Measurements from ENCODE around the gene HAUS5.

HAUS5 gene

DNA sequence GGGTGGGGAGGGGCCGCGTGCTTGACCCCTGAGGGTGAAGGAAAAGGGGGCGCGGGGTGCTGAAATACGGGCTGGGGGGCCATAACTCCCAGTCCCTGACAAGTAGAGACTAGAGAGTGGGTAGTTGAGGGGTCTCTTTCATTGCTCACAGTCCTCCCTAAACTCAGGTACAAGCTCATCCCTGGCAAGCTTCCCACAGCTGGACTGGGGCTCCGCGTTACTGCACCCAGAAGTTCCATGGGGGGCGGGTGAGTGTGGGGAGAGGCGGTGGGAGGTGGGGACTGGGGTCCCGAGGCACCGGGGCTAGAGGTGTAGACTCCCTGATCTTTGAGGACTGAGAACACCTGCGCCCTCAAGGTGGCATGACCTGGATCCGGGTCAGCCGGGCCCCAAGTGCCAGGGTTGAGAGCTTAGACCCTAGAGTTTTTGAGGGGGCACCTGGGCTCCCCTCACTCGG is 30.3 kb downstream of the HAUS5 start:
- peak overlapping the region; percentile 81 to 95 for H3K27ac ChIP-seq
- TF ChIP-seq, protein P1, sequence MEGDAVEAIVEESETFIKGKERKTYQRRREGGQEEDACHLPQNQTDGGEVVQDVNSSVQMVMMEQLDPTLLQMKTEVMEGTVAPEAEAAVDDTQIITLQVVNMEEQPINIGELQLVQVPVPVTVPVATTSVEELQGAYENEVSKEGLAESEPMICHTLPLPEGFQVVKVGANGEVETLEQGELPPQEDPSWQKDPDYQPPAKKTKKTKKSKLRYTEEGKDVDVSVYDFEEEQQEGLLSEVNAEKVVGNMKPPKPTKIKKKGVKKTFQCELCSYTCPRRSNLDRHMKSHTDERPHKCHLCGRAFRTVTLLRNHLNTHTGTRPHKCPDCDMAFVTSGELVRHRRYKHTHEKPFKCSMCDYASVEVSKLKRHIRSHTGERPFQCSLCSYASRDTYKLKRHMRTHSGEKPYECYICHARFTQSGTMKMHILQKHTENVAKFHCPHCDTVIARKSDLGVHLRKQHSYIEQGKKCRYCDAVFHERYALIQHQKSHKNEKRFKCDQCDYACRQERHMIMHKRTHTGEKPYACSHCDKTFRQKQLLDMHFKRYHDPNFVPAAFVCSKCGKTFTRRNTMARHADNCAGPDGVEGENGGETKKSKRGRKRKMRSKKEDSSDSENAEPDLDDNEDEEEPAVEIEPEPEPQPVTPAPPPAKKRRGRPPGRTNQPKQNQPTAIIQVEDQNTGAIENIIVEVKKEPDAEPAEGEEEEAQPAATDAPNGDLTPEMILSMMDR (IDR thresholded peaks at IDR 0.05): no peak
- H3K4me3 ChIP-seq: peak overlapping the region; percentile 90
- no peak for DNase-seq (ENCODE audit: low spot score)

DNA sequence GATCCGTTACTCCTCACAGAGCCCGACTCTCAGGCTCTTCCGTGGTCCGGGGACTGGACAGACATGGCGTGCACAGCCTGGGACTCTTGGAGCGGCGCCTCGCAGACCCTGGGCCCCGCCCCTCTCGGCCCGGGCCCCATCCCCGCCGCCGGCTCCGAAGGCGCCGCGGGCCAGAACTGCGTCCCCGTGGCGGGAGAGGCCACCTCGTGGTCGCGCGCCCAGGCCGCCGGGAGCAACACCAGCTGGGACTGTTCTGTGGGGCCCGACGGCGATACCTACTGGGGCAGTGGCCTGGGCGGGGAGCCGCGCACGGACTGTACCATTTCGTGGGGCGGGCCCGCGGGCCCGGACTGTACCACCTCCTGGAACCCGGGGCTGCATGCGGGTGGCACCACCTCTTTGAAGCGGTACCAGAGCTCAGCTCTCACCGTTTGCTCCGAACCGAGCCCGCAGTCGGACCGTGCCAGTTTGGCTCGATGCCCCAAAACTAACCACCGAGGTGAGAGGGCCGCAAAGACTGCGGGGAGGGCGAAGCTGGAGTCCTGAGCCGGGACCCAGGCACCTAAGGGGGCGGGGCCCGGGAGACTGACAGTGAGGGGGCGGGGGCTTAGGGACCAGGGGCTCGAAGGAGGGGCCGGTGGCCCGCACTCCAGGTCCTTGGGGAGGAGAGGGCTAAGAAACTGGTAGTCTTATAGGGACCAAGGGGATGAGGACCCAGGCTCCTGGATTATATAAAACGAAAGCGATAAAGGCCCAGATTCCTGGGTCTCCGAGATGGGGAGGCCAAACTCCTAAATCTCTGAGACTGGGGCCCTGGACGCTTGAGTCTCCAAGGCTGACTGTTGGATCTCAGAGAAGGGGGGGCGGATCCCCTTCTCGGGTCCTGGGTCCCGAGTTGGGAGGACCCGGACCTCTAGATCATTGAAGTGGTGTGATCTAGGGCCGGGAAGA is 31.0 kb downstream of the HAUS5 start:
- Histone ChIP-seq H3K4me3 (peak overlapping the region; percentile 90), H3K27ac (peak overlapping the region; percentile 81 to 95)
- peak; percentile 89 for DNase-seq (ENCODE audit: low spot score)
- TF ChIP-seq, protein P1 (IDR thresholded peaks at IDR 0.05): no peak

DNA sequence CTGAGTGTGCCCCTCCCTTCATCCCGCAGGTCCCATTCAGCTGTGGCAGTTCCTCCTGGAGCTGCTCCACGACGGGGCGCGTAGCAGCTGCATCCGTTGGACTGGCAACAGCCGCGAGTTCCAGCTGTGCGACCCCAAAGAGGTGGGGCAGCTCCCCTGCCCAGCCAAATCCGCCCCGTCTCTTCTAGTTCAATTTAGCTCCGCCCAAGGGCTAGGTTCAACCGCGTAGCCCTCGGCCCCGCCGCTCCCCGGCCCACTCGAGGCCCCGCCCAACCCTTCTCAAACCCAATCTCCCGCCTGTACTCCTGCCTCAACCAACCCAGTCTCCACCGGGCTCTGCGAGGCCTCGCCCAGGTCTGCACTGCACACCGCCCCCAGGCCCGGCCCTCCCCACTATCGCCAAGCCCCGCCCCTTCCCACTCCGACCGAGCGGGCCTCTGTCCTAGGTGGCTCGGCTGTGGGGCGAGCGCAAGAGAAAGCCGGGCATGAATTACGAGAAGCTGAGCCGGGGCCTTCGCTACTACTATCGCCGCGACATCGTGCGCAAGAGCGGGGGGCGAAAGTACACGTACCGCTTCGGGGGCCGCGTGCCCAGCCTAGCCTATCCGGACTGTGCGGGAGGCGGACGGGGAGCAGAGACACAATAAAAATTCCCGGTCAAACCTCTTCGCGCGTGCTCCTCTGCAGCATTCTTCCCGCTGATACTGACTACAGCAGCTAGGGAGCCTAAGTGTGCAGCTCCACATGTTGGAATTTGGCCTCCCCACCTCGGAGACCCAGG is 31.9 kb downstream of the HAUS5 start:
- peak overlapping the region; percentile 90 for H3K4me3 ChIP-seq
- DNase-seq (ENCODE audit: low spot score): peak; percentile 98
- peak overlapping the region; percentile 81 to 95 for H3K27ac ChIP-seq
- TF ChIP-seq, protein P1 (IDR thresholded peaks at IDR 0.05): no peak

DNA sequence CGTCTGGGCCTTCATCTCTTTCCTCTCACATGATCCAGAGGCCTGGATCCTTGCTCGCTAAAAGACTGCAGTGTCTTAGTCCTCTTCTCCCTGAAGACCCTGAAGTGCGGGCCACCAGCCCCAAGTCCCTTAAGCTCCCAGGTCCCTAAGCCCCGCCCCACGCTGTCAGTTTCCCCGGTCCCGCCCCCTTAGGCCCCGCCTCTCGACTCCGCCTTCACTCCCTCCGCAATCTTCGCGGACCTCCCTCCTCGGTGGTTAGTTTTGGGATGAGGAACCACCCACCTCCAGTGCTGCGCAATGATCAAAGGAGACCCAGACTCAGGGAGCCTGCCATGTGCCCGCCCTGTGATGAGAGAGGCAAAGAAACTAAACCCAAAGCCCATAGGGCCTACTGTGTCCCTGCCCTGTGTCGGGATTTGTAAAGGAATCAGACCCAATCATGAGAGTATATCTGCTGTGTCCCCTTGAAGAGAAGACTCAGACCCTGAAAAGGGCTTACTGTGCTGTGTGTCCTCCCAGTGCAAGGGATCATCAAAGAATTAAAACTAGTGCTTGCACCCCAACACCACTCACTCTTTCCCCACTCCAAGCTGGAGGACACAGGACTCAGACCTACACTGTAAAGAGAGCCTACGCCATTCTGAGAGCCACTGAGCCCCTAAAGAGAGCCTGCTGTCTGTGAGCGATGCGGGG is 32.6 kb downstream of the HAUS5 start:
- H3K4me3 ChIP-seq: peak overlapping the region; percentile 90
- peak; percentile 83 for DNase-seq (ENCODE audit: low spot score)
- H3K27ac ChIP-seq: peak overlapping the region; percentile 81 to 95
- TF ChIP-seq, protein P1 (IDR thresholded peaks at IDR 0.05): no peak

DNA sequence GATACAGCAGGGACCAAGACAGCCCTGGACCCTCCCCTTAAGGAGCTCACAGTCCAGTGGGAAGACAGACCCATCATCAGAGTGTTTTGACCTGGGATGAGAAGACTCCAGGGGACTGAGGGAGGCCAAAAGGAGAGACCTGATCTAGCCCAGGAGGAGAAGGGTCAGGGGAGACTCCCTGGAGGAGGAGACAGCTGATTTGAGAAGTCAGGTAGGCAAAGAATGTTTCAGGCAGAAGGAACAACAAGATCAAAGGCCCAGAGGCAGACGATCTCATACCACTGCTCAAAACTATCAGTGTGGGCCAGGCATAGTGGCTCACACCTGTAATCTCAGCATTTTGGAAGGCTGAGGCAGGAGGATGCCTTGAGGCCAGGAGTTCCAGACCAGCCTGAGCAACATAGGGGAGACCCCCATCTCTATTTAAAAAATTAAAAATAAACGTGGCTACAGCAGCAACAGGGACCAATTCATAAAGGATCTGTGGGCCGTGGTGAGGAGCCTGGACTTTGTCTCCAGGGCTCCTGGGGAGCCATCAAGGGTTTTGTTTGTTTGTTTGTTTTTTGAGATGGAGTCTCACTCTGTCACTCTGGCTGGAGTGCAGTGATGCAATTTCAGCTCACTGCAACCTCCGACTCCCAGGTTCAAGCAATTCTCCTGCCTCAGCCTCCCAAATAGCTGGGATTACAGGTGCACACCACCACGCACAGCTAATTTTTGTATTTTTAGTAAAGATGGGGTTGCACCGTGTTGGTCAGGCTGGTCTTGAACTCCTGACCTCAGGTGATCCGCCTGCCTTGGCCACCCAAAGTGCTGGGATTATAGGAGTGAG is 33.4 kb downstream of the HAUS5 start:
- DNase-seq (ENCODE audit: low spot score): no peak
- H3K4me3 ChIP-seq: no peak overlapping the region
- peak overlapping the region in 1 of 2 donors; percentile 95 for H3K27ac ChIP-seq
- TF ChIP-seq, protein P1 (IDR thresholded peaks at IDR 0.05): no peak
